AG04449 (cell line): Measurements from ENCODE around the gene ALG2.
A peak's percentile ranks its signal among the peaks of the same experiment; 100 is the strongest.

Experiments used
- CTCF ChIA-PET: fragments of 350-600 bp; formaldehyde crosslinking; extraction: SDS; loops from one replicate; lab custom pipeline; 2021; ENCODE audit warnings: antibody characterized with exemption; lab: Yijun Ruan, JAX
- POLR2A ChIA-PET: fragments of 400-600, 350-600 bp; formaldehyde crosslinking; extraction: SDS; loops from one replicate; lab custom pipeline; 2020; ENCODE audit warnings: antibody characterized with exemption, inconsistent platforms; lab: Yijun Ruan, JAX
- DNase-seq: peaks from one replicate; pipeline ENCODE4 v3.0.0-alpha.2; 2010; ENCODE audit warnings: low read depth, low spot score
- H3K4me3 ChIP-seq: 2 replicates; pipeline ENCODE4 v1.5.1; 2011; ENCODE audit warnings: low read depth, mild to moderate bottlenecking, control low read depth, low read length
- CTCF ChIP-seq: IDR thresholded peaks from one replicate; pipeline ENCODE4 v1.5.1; 2011; ENCODE audit warnings: mild to moderate bottlenecking, moderate library complexity, low read length, control low read depth, inconsistent platforms; ENCODE audit not compliant: insufficient read depth; ENCODE audit errors: missing control alignments

The ALG2 gene

GRCh38 chr9:99192786-99193465, 28.8 kb downstream of the ALG2 start:
- TF ChIP-seq CTCF, result peak; percentile 20
- CTCF ChIA-PET, result interaction anchor here (1.3 to 8.6 kb wide), 3 partner anchors 7 to 30 kb away, joined by 3 to 90 read pairs (median 3); partner anchors contain the start of gene SEC61B
- POLR2A ChIA-PET, result no interaction called here
- no peak for DNase-seq
- H3K4me3 ChIP-seq, result no peak overlapping the region

- no peak for TF ChIP-seq CTCF
- POLR2A ChIA-PET, result no interaction called here
- CTCF ChIA-PET, result interaction anchor here (1.0 to 2.0 kb wide), 2 partner anchors 9 to 17 kb away, joined by 4 to 5 read pairs; no protein-coding TSS in a partner anchor
- H3K4me3 ChIP-seq, result no peak overlapping the region
- DNase-seq, result no peak
These were observed 31.0 kb downstream of the ALG2 start for GRCh38 chr9:99190597-99191283.

DNA sequence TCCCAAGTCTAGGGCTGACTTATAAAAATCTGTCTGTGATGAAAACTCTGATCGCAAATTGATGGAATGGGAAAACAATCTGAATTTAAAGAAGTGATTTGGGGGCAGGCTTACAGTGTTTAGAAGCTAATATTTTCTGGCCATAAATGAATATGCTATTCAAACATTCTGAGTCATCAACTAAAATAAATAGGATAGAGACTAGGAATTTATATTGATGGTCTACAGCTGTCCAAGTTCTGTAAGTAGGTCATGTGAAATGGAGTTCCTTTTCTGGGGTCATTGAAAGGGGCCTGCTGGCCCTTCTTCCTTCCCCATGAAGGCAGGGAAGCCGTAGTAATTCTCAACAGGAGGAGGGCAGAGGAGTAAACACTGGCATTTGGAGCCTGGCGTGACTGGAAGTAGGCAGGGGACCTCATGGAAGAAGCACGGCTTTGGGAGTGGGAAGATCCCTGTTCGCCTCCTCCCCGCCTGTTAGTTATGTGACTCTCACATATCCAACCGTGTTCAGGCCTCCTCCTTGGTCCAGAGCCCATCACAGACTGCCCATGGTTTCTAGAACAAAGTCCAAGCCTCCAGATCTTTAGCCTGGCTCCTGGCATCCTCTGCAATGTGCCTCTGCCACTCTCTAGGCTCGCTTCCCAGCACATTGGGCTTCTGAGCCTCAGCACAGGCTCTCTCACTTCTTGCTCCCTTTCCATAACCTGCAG, 31.7 kb downstream of the ALG2 start:
- TF ChIP-seq CTCF, result no peak
- ChIA-PET POLR2A (no interaction called here), CTCF (interaction anchor here (1.0 to 8.0 kb wide), 2 partner anchors 7 to 17 kb away, joined by 4 to 90 read pairs; no protein-coding TSS in a partner anchor)
- no peak for DNase-seq
- no peak overlapping the region for H3K4me3 ChIP-seq

GRCh38 chr9:99189186-99189585, 32.6 kb downstream of the ALG2 start:
- DNase-seq, result no peak
- CTCF ChIA-PET, result interaction anchor here (1.0 to 8.0 kb wide), 2 partner anchors 8 to 13 kb away, joined by 3 to 90 read pairs; no protein-coding TSS in a partner anchor
- POLR2A ChIA-PET, result no interaction called here

DNA sequence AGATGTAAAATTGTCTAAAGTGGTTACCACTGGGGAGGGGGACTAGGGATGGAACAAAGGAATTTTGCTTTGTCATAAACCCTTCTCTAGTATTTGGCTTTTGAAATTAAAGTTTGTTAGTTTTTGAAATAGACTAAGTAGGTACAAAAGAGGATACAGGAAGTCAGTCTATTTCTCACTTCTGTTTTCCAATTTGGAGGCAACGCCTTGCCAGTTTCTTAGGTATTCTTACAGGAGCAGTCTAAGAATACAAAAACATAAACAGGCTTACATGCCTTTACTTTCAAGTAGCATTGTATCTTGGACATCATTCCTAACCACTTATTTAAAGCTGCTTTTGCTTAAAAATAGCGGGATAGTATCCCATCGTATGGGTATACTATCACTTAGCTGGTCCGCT, 34.4 kb downstream of the ALG2 start:
- ChIA-PET POLR2A (no interaction called here), CTCF (interaction anchor here (1.2 to 8.0 kb wide), 8 partner anchors 10 to 1137 kb away, joined by 3 to 90 read pairs (median 20); partner anchors contain the start of genes ALG2 and SEC61B)
- no peak overlapping the region for H3K4me3 ChIP-seq
- no peak for DNase-seq
- no peak for TF ChIP-seq CTCF

More at GRCh38 chr9:99189186-99189585, 32.6 kb downstream of the ALG2 start:
- H3K4me3 ChIP-seq, result no peak overlapping the region
- TF ChIP-seq CTCF, result no peak
